Pancreas (tissue), 10 donors: ENCODE results near the gene NMT2. TPM values are rescaled to one million over a fixed set of nuclear protein-coding genes. Genes with fewer than 3 reads are reported as not detected.

Source experiments
- ATAC-seq, 4 donors: fragments of 200-7000 bp; cut with Tn5 transposase; one replicate each; pipeline versions ENCODE4 v1.8.0 to v1.9.1; 2020; ENCODE audit warnings: mild to moderate bottlenecking in 4 of 4, moderate library complexity in 4 of 4
- DNase-seq, 6 donors: peaks; one replicate each; pipeline ENCODE4 v3.0.0-alpha.2; 2020
- FAIRE-seq: peaks from 2 replicates; lab custom pipeline; 2012; peaks lifted over from hg19 to GRCh38; lab: Jason Lieb, UNC
- H3K27ac ChIP-seq, 4 donors: fragments of 200-600 bp; sonication (generic); 1 replicate in 3 of 4; 2 replicates in 1 of 4; pipeline versions ENCODE4 v1.5.0 to v1.8.0; 2020
- H3K27me3 ChIP-seq, 4 donors: fragments of 200-600 bp; one replicate each; pipeline ENCODE4 v1.8.0; 2021
- H3K36me3 ChIP-seq, 3 donors: fragments of 200-600 bp; sonication (generic) in 1 of 3; one replicate each; pipeline versions ENCODE4 v1.5.0 to v1.8.0; 2020 to 2021
- H3K4me1 ChIP-seq, 3 donors: fragments of 200-600 bp; one replicate each; pipeline ENCODE4 v1.8.0; 2021
- H3K4me3 ChIP-seq, 4 donors: fragments of 200-600 bp; sonication (generic) in 2 of 4; one replicate each; pipeline versions ENCODE4 v1.5.0 to v1.8.0; 2020 to 2021
- H3K9me3 ChIP-seq, 4 donors: fragments of 200-600 bp; one replicate each; pipeline ENCODE4 v1.8.0; 2021
- CTCF ChIP-seq, 4 donors: fragments of 200-600 bp; sonication (generic) in 3 of 4; IDR thresholded peaks; one replicate each; pipeline versions ENCODE4 v1.5.0 to v1.8.0; 2021; ENCODE audit warnings: antibody characterized with exemption in 4 of 4
- WGBS, 2 donors: extraction: QIAGEN DNeasy Blood & Tissue Kit; methylation state at CpG; one replicate each; pipeline ENCODE4 v1.1.7; 2013; 5-methylcytosine and 5-hydroxymethylcytosine counted together
- intact Hi-C, 3 donors: fragments of 100-400 bp; cut with DNase I; formaldehyde crosslinking; loops; one replicate each; pipeline versions ENCODE4 v1.11.1 to v1.14.2; 2022
- polyA plus RNA-seq, 2 donors: library from polyadenylated mRNA; stranded (reverse); fragments of 200-250 nt; gene quantifications; one replicate each; pipeline ENCODE4 v1.2.3, GENCODE V29; 2013
- total RNA-seq, 6 donors: library from RNA; stranded (reverse); fragmentation: NEBNext Ultra II Directional in 4 of 6; extraction: Animal tissue kit (Norgen Biotek cat#: 25700) in 4 of 6; gene quantifications; one replicate each; pipeline versions ENCODE4 v1.2.1 to v1.2.4, GENCODE V29; 2021 to 2023
- donor health status: healthy with polysubstance abuse.
- donor health status: DM: no; HTN: no; CAD: no; lungs with moderate emphysema.
- donor health status: DM: no; HTN: no; CAD: no.
- donor health status: control.
- donor health status: control.
- donor health status: Bipolar disorder and iron deficiency.
- donor health status: DM: yes; HTN: yes; CAD: no.
- donor health status: DM: no; HTN: no; CAD: no.
- donor health status: DM: no; HTN: no; CAD: no.
- donor health status: DM: yes; HTN: yes; CAD: no.

Gene NMT2
- total and polyA plus RNA-seq, 8 donors = 4.7 to 13.9 (median 6.5) TPM

GRCh38 chr10:15152556-15152955 lies 15.9 kb downstream of the NMT2 start:
- no peaks in the 10 kb centered on the region for H3K27me3 ChIP-seq
- no peak overlapping the region for H3K4me3 ChIP-seq
- H3K9me3 ChIP-seq = no peaks in the 10 kb centered on the region
- DNase-seq (no peak), FAIRE-seq (no peak), ATAC-seq (no peak)
- intact Hi-C loops = no loop called here
- H3K27ac ChIP-seq = no peak overlapping the region
- H3K36me3 ChIP-seq = no peaks in the 10 kb centered on the region
- TF ChIP-seq CTCF (IDR thresholded peaks at IDR 0.05) = no peak
- H3K4me1 ChIP-seq = no peaks in the 10 kb centered on the region

GRCh38 chr10:15150563-15150962 lies 17.9 kb downstream of the NMT2 start:
- no peak overlapping the region for H3K4me3 ChIP-seq
- ATAC-seq (no peak), FAIRE-seq (no peak), DNase-seq (no peak)
- no peaks in the 10 kb centered on the region for H3K4me1 ChIP-seq
- no peak overlapping the region for H3K27ac ChIP-seq
- no peak for TF ChIP-seq CTCF (IDR thresholded peaks at IDR 0.05)
- no peaks in the 10 kb centered on the region for H3K27me3 ChIP-seq
- no peaks in the 10 kb centered on the region for H3K36me3 ChIP-seq
- intact Hi-C loops = no loop called here
- WGBS, 2 donors = 93% methylated on average over 7 of the region's 7 CpGs
- no peaks in the 10 kb centered on the region for H3K9me3 ChIP-seq

GRCh38 chr10:15149042-15149771 lies 19.3 kb downstream of the NMT2 start:
- Histone ChIP-seq H3K4me1 (no peaks in the 10 kb centered on the region), H3K27me3 (no peaks in the 10 kb centered on the region), H3K27ac (no peak overlapping the region), H3K9me3 (no peaks in the 10 kb centered on the region), H3K36me3 (no peaks in the 10 kb centered on the region), H3K4me3 (no peak overlapping the region)
- ATAC-seq = no peak
- WGBS, 2 donors = 86 to 89% methylated on average over 10 of the region's 10 CpGs
- DNase-seq = no peak
- TF ChIP-seq CTCF (IDR thresholded peaks at IDR 0.05) = no peak
- intact Hi-C loops = no loop called here
- FAIRE-seq = no peak

- Histone ChIP-seq H3K27ac (no peak overlapping the region), H3K36me3 (no peaks in the 10 kb centered on the region), H3K4me3 (no peak overlapping the region), H3K27me3 (no peaks in the 10 kb centered on the region), H3K9me3 (no peaks in the 10 kb centered on the region), H3K4me1 (no peaks in the 10 kb centered on the region)
- intact Hi-C loops = no loop called here
- 74 to 82% methylated on average over 4 of the region's 4 CpGs for WGBS, 2 donors
- ATAC-seq (no peak), DNase-seq (no peak), FAIRE-seq (no peak)
- no peak for TF ChIP-seq CTCF (IDR thresholded peaks at IDR 0.05)
These were observed 20.7 kb downstream of the NMT2 start for GRCh38 chr10:15147594-15148392.

DNA sequence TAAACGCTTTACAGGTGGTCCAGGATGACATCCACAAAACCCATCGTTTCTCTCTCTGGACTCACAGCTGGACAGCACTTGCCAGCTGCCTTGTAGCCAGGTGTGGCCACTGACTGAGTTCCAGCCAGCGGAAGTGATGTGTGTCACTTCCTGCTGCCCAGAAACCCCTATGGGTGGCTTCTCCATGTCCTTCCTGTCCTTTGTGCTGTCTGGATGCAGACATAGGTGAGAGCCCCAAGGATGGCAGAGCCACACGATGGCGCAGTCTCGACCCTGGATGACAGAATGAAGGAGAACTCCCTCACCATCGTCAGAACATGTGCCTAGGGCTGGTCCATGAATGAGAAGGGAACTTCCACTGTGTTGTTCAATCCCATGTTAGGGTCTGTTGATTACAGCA lies 22.1 kb downstream of the NMT2 start:
- intact Hi-C loops = no loop called here
- peaks cover 0 to 4% (median 0%) of the 10 kb centered on the region in 3 donors for H3K4me1 ChIP-seq
- no peaks in the 10 kb centered on the region for H3K36me3 ChIP-seq
- no peaks in the 10 kb centered on the region for H3K27me3 ChIP-seq
- no peak for DNase-seq
- no peak overlapping the region for H3K27ac ChIP-seq
- ATAC-seq = no peak
- 83 to 85% methylated on average over 7 of the region's 7 CpGs for WGBS, 2 donors
- H3K4me3 ChIP-seq = no peak overlapping the region
- no peak for TF ChIP-seq CTCF (IDR thresholded peaks at IDR 0.05)
- FAIRE-seq = no peak
- no peaks in the 10 kb centered on the region for H3K9me3 ChIP-seq
